K562 (cell line): Measurements from ENCODE around the gene SLC1A7. TPM values are rescaled to one million over a fixed set of nuclear protein-coding genes. Genes with fewer than 3 reads are reported as not detected.

Experiments used
- E2F8 ChIP-seq: fragments of 450-650 bp; IDR thresholded peaks from 2 replicates; pipeline ENCODE4 v1.7.1; 2018; ENCODE audit warnings: mild to moderate bottlenecking, low read depth; ENCODE audit not compliant: partially characterized antibody
- HNRNPH1 ChIP-seq: fragments of 200-400 bp; formaldehyde crosslinking; optimal IDR thresholded peaks from 2 replicates; pipeline ENCODE3; 2017; ENCODE audit warnings: low read depth, mild to moderate bottlenecking, low read length, moderate library complexity
- PTRF ChIP-seq: fragments of 450-650 bp; IDR thresholded peaks from 2 replicates; pipeline ENCODE4 v1.6.1; 2016; ENCODE audit warnings: mild to moderate bottlenecking, missing genetic modification characterization, missing compliant biosample characterization
- polyA plus RNA-seq, 8 experiments: library from polyadenylated mRNA; depleted of rRNA in 4 of 8; stranded (reverse) in 5 of 8; unstranded in 3 of 8; fragments of >200 nt; fragmentation: Nextera tagmentation in 2 of 8; fragmentation: Illumina TruSeq in 1 of 8; extraction: Ambion mirVana in 2 of 8; extraction: Trizol in 1 of 8; gene quantifications; 2 replicates each; pipeline versions ENCODE4 v1.2.1 to v1.2.3, GENCODE V29; 2011 to 2014; ENCODE audit warnings: inconsistent platforms in 1 of 8, missing spikeins in 1 of 8
- total RNA-seq, 7 experiments: library from RNA; depleted of rRNA in 6 of 7; stranded (reverse); fragments of >200 nt in 6 of 7; fragmentation: Illumina TruSeq in 2 of 7; extraction: Trizol in 2 of 7; gene quantifications; 2 replicates each; pipeline versions ENCODE4 v1.2.1 to v1.2.3, GENCODE V29; 2011 to 2021; ENCODE audit warnings: low replicate concordance in 1 of 7
- TF ChIP-seq, protein P1 (sequence below): sonication (generic); formaldehyde crosslinking; IDR thresholded peaks from 2 replicates; pipeline ENCODE4 v1.8.0; 2023; ENCODE audit warnings: missing genetic modification reagents, mild to moderate bottlenecking, borderline replicate concordance
- TF ChIP-seq, protein P2 (sequence below): IDR thresholded peaks from 2 replicates; pipeline ENCODE4 v1.6.1; 2012; ENCODE audit warnings: low read depth, low read length, improper control_type of control experiment, borderline replicate concordance

The SLC1A7 gene
- total and polyA plus RNA-seq, 9 of the 15 experiments (the other 6 are each of a cell fraction or from before 2014, with no cell fraction given), result 0.07 TPM; not detected in 8

DNA sequence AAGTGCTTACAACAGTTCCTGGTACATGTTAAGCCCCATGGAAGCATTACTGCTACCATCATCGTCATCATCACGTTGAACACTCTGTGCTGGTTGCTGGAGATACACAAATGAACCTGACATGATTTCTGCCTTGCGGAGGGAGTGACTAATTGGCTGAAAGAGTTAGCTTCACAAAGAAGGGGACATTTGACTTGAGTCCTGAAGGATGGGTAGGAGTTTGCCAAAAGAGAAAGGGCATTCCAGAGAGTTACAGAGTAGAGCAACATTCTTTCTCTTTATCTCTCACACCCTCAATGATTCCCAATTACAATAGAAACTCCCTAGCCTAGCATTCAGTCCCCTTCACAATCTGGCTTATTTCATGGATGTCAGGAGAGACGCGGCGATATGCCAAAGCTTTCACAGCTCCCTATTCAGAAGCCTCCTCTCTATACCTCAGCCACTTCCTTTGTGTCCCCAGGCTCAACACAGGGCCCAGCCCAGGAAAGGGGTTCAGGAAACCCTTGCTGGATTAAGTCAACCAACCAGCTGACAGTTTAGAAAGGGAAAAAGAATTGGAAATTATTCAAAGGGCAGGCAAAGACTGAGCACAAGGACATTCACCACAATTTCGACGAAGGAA is 38.0 kb downstream of the SLC1A7 start (continued):
- TF ChIP-seq, protein P1, sequence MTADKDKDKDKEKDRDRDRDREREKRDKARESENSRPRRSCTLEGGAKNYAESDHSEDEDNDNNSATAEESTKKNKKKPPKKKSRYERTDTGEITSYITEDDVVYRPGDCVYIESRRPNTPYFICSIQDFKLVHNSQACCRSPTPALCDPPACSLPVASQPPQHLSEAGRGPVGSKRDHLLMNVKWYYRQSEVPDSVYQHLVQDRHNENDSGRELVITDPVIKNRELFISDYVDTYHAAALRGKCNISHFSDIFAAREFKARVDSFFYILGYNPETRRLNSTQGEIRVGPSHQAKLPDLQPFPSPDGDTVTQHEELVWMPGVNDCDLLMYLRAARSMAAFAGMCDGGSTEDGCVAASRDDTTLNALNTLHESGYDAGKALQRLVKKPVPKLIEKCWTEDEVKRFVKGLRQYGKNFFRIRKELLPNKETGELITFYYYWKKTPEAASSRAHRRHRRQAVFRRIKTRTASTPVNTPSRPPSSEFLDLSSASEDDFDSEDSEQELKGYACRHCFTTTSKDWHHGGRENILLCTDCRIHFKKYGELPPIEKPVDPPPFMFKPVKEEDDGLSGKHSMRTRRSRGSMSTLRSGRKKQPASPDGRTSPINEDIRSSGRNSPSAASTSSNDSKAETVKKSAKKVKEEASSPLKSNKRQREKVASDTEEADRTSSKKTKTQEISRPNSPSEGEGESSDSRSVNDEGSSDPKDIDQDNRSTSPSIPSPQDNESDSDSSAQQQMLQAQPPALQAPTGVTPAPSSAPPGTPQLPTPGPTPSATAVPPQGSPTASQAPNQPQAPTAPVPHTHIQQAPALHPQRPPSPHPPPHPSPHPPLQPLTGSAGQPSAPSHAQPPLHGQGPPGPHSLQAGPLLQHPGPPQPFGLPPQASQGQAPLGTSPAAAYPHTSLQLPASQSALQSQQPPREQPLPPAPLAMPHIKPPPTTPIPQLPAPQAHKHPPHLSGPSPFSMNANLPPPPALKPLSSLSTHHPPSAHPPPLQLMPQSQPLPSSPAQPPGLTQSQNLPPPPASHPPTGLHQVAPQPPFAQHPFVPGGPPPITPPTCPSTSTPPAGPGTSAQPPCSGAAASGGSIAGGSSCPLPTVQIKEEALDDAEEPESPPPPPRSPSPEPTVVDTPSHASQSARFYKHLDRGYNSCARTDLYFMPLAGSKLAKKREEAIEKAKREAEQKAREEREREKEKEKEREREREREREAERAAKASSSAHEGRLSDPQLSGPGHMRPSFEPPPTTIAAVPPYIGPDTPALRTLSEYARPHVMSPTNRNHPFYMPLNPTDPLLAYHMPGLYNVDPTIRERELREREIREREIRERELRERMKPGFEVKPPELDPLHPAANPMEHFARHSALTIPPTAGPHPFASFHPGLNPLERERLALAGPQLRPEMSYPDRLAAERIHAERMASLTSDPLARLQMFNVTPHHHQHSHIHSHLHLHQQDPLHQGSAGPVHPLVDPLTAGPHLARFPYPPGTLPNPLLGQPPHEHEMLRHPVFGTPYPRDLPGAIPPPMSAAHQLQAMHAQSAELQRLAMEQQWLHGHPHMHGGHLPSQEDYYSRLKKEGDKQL (CRISPR knock-in tag), result no peak
- TF ChIP-seq PTRF (tag) (no peak), HNRNPH1 (no peak), E2F8 (no peak)
- TF ChIP-seq, protein P2, sequence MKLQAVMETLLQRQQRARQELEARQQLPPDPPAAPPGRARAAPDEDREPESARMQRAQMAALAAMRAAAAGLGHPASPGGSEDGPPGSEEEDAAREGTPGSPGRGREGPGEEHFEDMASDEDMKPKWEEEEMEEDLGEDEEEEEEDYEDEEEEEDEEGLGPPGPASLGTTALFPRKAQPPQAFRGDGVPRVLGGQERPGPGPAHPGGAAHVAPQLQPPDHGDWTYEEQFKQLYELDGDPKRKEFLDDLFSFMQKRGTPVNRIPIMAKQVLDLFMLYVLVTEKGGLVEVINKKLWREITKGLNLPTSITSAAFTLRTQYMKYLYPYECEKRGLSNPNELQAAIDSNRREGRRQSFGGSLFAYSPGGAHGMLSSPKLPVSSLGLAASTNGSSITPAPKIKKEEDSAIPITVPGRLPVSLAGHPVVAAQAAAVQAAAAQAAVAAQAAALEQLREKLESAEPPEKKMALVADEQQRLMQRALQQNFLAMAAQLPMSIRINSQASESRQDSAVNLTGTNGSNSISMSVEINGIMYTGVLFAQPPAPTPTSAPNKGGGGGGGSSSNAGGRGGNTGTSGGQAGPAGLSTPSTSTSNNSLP, result no peak
